ENCODE measurements around the gene PARVA. TPM values are rescaled to one million over a fixed set of nuclear protein-coding genes. Genes with fewer than 3 reads are reported as not detected.
"Not testable (repeated sequence)": the region's sequence is repeated elsewhere in the genome, so short reads cannot be mapped to it uniquely, and the experiment has no call there.

Gene PARVA, protein sequence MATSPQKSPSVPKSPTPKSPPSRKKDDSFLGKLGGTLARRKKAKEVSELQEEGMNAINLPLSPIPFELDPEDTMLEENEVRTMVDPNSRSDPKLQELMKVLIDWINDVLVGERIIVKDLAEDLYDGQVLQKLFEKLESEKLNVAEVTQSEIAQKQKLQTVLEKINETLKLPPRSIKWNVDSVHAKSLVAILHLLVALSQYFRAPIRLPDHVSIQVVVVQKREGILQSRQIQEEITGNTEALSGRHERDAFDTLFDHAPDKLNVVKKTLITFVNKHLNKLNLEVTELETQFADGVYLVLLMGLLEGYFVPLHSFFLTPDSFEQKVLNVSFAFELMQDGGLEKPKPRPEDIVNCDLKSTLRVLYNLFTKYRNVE
- total RNA-seq: 61.2 TPM
- long read RNA-seq, full-length matches to known transcripts: 71 of 91 reads
- long read RNA-seq, partial matches to known transcripts: 9 of 91 reads
- long read RNA-seq, other reads (novel, unspliced or antisense): 11 of 91 reads

DNA sequence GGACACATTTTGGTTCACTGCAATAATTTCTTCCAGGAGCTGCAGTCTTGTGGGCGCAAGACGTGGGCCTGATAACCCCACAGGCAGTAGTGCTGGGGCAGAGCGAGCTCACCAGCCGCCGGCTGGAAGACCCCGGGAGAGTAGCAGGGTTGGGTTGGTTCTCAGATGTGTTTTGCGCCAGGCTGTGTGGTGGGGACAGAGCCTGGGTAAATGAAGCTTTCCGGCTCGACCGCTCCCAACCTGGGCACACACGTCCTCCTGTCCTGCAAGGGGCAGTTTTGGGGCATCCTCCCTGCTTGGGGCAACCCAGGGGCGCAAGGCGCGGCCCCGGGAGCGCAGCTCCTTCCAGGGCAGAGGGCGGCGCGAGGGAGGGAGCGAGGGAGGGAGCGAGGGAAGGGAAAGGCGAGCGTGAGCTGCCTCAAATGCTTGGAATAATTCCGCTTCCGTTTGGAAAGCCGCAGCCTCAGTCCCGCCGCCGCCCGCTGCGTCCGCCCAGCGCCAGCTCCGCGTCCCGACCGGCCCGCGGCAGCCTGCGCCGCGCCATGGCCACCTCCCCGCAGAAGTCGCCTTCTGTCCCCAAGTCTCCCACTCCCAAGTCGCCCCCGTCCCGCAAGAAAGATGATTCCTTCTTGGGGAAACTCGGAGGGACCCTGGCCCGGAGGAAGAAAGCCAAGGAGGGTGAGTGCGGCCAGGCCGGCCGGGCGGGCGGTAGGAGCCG lies at the start of gene PARVA:
Gene PARVA, plus strand, starts transcription at position 466 of the 718 bp plus-strand sequence. Its CDS starts 77 bp downstream, at position 543.
- DNase-seq (peak; percentile 79), ATAC-seq (ENCODE audit: poor library complexity) (peak; percentile 80)
- intact Hi-C loops (cut with DNase I): no loop called here

DNA sequence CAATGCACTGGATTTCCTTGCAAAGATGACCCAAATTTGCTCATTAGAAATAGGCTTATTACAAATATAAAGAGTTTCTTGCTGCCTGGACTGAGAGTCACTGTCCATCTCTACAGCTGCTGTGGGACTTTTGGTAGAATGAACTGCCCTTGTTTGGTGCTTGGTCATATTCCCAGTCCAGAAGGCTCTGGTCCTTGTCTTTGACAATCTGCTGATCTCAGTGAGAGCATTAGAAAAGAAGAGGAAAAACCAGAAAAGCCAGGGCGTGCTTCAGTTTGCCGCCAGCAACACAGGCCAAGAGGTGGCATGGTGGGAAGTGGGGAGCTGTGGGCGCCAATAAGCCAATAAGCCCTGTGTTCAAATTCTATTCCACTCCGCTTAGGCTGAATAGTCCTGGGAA lies 48.2 kb upstream of the PARVA start:
- no peak for ATAC-seq (ENCODE audit: poor library complexity)
- intact Hi-C loops (cut with DNase I): loop anchor here (10.0 kb wide), 1 partner anchor 336 kb away; no protein-coding TSS in a partner anchor
- no peak for DNase-seq

DNA sequence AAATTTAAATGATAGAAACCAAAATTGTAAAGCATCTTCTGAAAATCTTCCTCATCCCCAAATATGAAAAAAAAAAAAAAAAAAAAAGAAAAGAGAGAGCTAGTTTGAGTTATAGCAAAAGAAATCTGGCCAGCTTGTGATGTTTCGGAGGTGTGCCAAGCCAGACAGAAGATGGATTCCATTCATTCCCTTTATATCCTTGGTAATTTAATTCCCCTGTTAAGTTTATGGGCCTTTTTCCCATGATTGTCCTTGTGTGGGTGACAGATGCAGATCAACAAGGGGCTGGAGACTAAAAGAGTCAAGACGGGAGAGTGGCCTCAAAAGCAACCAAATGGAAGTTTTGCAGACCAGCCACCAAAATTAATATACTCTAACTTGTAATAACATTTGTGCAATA lies 47.6 kb upstream of the PARVA start:
- DNase-seq: no peak
- ATAC-seq (ENCODE audit: poor library complexity): no peak
- intact Hi-C loops (cut with DNase I): loop anchor here (5.0 to 10.0 kb wide), 2 partner anchors 335 to 563 kb away; no protein-coding TSS in a partner anchor

DNA sequence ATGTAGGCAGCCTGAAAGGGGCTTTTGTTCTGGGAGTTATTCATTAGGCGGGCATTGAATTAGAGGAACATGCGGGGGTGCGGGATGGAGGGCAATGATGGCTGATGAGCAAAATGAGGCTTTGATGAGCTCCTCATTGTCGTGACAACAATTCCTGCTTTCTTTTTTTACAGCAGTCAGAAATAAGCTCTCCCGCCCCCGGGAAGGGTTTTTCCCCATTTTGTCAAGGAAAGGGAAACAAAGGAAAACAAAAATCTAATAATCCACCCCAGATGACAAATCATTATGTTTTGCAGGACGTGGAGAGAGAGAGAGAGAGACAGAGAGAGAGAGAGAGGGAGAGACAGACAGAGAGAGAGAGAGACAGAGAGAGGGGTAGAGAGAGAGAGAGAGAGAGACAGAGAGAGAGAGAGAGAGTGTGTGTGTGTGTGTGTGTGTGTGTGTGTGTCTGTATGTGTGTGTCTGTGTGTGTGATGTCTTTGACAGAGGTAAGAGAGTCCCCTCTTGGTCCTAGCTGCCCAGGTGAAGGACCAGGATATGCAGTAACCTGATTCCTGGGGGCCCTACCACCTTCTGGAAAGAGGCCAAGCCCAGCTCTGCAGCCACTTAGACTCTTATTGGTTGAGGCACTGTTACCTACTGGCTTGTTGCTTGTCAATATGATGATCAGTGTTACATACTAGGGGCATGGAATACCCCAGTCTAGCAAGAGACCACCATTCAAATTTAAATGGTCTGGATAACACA lies 46.7 kb upstream of the PARVA start:
- intact Hi-C loops (cut with DNase I): loop anchor here (5.0 kb wide), 1 partner anchor 562 kb away; no protein-coding TSS in a partner anchor
- no peak for ATAC-seq (ENCODE audit: poor library complexity)
- no peak for DNase-seq

DNA sequence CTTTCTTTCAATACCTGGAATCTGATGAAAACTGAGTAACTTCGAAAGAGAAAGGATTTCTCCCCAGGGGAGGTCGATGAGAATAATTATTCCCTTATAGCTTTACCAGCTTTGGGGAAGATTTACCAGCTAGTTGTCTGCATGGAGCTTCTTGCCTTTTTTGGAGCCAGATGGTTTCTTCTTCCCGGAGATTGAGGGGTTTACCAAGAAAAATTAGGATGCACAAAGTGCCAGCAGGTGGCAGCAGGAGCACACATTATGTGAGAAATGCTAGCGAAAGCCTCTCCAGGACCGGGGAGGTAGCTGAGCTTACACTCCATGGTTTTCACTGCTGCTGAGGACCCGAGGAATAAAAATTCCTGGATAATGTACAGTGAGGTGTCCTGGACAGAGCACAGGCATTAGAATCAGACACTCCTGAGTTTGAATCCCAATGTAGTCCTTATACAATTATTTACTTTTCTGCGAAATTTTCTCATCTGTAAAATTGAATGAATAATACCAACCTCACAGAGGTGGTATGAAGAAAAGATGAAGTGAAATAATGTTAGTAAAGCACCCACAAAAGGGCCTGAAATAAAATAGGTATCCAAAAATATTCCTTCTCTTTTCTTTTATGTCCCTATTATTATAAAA lies 46.0 kb upstream of the PARVA start:
- DNase-seq: peak; percentile 82
- peak; percentile 90 for ATAC-seq (ENCODE audit: poor library complexity)
- intact Hi-C loops (cut with DNase I): loop anchor here (5.0 kb wide), 1 partner anchor 561 kb away; no protein-coding TSS in a partner anchor

DNA sequence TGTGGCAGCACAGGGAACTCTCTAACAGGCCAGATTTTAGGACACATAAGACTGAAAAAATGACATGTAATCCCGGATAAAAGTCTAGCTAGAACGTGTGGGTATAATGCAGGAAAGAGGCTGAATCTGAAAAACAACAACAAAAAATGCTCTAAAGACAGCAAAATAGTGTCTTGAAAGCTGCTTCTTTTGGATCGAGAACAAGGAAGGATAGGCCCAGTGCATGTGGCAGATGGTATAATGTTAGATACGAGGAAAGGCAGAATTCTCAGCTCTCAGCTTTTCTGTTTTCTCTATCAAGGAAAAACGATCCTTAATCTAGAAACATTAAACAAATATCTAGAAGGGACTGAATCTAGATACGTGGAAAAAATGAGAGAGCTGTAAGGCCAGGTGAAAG lies 33.8 kb upstream of the PARVA start:
- no peak for ATAC-seq (ENCODE audit: poor library complexity)
- DNase-seq: no peak
- intact Hi-C loops (cut with DNase I): no loop called here

DNA sequence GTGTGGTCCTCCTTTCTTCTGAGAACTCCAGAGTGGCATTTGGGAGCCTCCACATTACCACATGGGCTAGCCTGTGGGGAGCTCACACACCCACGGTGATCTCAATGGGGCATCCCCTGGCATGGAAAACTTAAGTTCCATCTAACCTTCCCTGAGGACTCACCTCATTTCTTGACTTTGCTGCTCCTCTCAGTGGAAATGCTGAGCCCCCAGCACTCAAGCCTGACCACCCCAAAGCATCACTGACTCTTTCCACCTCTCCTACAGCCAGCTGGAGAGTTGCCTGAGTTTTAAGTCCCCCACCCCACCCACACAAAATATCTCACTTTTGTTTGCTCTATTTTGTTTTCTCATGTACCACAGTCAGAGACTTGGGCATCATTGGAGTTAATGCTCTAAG lies 23.8 kb upstream of the PARVA start:
- DNase-seq: no peak
- ATAC-seq (ENCODE audit: poor library complexity): no peak
- intact Hi-C loops (cut with DNase I): no loop called here

DNA sequence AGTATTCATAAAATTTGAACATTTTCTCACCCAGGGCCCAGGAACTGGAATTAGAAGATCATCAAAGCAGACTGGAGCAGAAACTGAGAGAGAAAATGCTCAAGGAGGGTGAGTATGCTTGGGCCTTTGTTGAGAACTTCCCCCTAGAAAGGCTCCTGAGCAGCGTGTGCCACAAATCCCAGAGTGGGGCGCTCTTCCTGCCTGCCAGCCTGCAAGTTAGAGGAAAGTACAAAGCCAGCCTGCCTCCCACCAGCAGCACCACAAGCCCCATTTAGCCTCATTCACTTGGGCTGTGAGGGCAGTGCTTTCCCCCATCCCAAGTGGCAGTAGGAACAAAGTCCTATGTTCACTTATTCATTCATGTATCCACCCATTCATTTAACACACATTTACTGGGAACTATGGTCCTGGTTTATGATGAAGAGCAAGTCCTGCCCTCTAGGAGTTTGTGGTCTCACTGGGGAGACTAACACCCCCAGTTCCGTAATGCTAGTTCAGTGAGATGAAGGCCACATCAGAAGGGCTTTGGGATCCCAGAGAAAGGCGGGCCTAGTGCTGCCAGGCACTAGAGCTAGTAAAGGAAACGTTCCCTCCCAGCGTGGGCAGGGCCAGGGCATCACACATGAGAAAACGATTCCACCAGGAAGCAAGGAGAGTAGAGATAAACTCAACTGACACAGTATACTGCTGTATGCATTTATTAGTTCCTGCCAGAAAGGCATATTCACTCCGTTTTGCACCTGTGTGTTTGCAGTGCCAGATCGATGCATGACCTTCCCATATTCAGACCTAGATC lies 22.4 kb upstream of the PARVA start:
- intact Hi-C loops (cut with DNase I): no loop called here
- ATAC-seq (ENCODE audit: poor library complexity) (no peak), DNase-seq (no peak)

DNA sequence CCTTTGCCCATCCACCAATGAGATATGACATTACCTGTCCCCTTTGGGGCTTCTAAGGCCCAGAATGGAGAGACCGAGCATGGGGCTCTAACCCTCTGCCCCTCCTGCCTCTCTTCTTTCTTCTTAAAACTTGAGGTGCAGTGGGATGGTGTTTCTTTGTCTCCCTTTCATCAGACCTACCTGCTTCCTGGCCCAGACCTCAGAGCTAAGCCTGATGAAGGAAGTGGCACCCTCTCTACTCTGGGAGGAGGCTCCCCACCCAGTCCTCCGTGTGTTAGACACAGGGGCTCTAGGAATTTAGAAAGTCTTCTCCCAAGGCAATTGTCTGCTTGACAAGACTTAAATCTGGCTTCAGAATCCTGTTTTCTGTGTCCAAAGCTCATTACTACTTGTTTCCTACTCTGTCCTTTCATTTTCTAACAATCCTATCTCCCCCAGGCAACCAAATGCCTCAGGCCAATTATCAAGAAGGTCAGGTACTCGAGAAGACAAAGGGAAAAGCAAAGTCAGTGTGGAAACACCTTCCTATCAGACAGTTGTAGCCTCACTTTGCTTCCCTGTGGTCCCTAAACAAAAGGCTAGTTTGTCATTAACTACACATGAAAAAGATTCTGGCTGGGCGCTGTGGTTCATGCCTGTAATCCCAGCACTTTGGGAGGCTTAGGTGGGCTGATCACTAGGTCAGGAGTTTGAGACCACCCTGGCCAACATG lies 20.3 kb upstream of the PARVA start:
- no peak for ATAC-seq (ENCODE audit: poor library complexity)
- intact Hi-C loops (cut with DNase I): no loop called here
- no peak for DNase-seq

DNA sequence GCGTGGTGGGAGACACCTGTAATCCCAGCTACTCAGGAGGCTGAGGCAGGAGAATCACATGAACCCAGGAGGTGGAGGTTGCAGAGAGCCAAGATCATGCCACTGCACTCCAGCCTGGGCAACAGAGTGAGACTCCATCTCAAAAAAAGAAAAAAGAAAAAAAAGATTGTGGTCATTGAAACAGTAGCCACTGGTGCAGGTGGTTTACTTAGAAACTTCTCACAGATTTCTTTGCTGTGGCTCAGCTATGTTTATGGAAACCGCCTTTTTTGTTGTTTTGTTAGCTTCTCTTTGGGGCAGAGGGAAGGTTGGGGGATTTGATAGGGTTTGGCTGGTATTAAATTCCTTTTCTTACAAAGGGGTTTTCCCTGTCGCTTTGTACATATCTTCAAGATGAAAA lies 19.7 kb upstream of the PARVA start:
- intact Hi-C loops (cut with DNase I); ATAC-seq (ENCODE audit: poor library complexity); DNase-seq: not testable (repeated sequence)

DNA sequence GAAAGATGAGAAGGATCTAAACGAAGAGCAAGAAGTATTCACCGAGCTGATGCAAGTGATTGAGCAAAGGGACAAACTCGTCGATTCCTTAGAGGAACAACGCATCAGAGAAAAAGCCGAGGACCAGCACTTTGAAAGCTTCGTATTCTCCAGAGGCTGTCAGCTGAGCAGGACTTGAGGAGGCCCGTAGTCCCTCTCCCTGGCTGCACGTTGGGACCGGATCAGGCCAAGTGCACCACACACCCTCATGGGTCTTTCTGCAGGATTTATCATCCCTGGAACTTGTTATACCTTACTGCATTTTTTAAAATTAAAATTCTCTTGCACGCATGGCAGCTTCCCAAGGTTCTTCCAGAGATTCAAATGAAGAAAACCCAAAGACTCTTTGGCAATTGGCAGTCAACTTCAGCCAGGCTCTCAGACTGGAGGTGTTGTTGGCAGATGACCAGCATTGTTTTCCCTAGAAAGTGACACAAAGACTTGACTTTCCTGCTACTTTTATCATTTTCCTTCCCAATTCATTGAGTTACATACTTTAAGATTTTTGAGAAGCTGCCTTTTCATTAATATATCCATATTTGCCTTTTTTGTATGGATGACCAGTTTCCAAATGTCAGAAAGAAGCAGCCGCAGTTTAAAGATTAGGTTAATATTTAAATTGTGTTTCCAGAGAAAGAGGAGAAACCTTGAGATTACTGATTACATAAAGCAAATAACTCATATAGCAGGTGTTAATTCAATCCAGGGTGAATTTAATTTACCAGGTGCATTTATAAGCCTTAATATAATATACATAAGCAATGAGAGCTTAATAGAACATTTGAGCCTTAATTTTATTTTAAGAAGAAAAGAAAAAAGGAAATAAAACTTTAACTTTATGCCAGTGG lies 18.8 kb upstream of the PARVA start:
- intact Hi-C loops (cut with DNase I): no loop called here
- no peak for ATAC-seq (ENCODE audit: poor library complexity)
- no peak for DNase-seq

DNA sequence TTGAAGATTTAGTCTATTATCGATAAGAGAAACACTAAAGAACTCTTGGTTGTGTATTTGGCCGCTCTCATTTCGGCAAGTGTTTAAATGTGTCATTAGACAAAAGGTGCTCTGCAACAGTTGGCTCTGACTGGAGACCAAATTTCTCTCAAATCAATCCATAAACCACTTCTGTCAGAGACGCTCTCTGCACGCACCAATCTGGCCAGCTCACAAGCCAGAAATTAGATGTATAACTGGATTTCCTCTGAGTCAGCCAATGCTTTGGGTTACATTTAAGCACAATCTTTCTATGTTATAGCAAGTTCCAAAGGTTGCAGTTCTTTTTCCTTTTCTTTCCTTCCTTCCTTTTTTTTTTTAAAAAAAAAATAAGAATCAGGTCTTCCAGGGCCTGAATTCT lies 17.6 kb upstream of the PARVA start:
- intact Hi-C loops (cut with DNase I): no loop called here
- ATAC-seq (ENCODE audit: poor library complexity): no peak

DNA sequence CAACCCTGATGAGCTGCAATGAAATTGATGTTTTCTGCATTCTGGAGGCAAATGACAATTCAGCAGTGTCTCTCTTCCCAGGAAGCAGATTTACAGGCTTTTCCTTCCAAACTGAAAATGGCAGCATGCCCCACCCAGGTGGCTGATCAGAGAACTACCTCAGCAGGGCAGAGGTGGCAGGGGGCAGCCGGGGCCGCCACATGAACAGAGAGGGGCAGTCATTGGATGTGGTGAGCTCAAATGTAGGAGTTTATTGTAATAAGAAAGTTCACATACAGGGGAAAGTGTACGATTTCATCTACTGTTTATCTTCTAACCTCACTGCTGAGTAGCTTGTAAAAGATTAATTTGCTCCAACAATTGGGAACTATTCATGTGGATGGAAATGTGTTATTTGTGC lies 15.7 kb upstream of the PARVA start:
- ATAC-seq (ENCODE audit: poor library complexity): no peak
- intact Hi-C loops (cut with DNase I): no loop called here
- no peak for DNase-seq

More for the DNA sequence above, 17.6 kb upstream of the PARVA start:
- no peak for DNase-seq

DNA sequence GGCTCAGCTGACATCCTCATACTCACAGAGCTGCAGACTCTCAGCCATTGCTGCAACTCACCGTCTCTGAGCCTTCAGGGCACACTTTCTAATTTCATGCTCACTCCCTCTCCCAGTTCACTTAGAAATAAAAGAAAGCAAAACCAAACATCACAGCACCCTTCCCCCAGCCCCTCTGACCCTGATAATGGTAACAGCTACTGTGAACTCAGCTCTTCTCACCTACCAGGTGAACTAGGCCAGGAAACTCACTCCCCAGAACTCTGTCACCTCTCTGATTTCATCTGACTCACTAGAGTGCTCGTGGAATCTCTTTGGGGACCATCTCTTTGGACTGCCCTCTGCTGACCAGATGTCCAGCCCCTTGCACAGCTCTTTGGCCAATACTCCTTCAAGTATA lies 14.5 kb upstream of the PARVA start:
- no peak for DNase-seq
- ATAC-seq (ENCODE audit: poor library complexity): no peak
- intact Hi-C loops (cut with DNase I): no loop called here

DNA sequence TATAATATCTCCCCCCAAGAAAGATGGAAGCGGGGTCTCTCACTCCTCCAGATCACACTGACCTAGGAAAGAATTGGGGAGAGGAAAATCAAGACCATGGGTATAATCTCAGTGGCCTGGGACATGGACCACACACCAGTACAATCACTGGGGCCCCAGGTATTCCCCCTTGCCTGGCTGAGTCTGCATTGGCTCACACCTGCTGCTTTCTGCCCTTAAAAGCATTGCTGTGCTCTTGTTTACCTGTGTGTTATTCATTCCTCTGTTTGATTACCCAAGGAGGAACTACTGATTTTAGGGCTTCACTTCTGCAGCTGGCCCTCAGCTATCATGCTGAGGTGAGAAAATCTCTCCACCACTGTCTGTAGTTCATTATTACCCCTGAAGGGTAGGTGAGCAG lies 14.0 kb upstream of the PARVA start:
- DNase-seq: no peak
- intact Hi-C loops (cut with DNase I): no loop called here
- ATAC-seq (ENCODE audit: poor library complexity): no peak

DNA sequence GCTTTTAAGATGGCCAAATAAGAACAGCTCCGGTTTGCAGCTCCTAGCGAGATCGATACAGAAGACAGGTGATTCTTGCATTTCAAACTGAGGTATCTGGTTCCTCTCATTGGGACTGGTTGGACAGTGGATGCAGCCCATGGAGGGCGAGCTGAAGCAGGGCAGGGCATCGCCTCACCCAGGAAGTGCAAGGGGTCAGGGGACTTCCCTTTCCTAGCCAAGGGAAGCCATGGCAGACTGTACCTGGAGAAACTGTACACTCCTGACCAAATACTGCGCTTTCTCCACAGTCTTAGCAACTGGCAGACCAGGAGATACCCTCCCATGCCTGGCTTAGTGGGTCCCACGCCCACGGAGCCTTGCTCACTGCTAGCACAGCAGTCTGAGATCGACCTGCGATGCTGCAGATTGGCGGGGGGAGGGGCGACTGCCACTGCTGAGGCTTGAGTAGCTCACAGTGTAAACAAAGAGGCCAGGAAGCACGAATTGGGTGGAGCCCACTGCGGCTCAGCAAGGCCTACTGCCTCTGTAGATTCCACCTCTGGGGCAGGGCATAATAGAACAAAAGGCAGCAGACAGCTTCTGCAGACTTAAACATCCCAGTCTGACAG lies 11.3 kb upstream of the PARVA start:
- intact Hi-C loops (cut with DNase I); ATAC-seq (ENCODE audit: poor library complexity): not testable (repeated sequence)
- peak; percentile 52 for DNase-seq
